Astrocyte of the hippocampus (primary cell): Measurements from ENCODE around the gene TRAIP.
A peak's percentile ranks its signal among the peaks of the same experiment; 100 is the strongest.
"Not testable (repeated sequence)": the region's sequence is repeated elsewhere in the genome, so short reads cannot be mapped to it uniquely, and the experiment has no call there.

Experiments
- DNase-seq: peaks from one replicate; pipeline ENCODE4 v3.0.0; 2011; ENCODE audit warnings: low read depth, low spot score

Gene TRAIP

GRCh38 chr3:49791571-49791970 is 64.8 kb downstream of the TRAIP start:
- no peak for DNase-seq

DNA sequence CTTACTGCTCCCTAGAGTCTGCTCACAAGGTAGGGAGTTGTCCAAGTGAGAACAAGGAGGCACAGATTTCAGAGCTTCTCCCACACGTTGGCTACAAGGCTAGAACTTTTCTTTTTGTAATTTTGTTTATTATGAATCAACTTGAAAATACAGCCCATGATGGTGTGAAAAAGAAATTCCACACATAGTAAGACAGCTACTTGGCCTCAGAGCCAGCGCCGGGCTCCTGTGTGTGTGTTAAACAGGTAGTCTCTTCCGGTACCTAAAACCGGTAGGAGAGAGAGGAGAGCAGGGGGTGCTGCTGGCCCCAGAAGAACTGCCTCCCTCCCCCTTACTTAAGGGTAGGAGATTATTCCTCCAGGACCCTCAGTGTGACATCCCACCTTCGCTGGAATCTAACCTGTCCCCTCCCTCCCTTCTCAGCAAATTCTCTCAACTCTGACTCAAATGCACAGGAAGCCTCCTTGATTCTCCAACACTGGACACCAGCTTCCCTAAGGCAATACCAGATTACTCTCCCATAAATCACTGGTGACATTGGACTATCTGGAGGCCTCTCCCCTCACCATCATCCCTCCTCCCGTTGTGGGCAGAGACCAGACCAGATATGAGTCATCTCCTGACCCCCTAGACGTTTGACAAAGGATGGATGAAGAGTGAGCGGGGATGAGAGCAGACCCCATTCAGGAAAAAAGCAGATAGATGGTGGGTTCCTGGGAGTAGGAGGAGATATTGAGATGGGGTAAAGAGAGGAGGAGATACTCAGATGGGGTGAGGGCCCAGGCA is 65.5 kb downstream of the TRAIP start:
- no peak for DNase-seq

- DNase-seq = no peak
These were observed 68.3 kb downstream of the TRAIP start for GRCh38 chr3:49788056-49788455.

GRCh38 chr3:49787536-49787935 is 68.8 kb downstream of the TRAIP start:
- DNase-seq = no peak

DNA sequence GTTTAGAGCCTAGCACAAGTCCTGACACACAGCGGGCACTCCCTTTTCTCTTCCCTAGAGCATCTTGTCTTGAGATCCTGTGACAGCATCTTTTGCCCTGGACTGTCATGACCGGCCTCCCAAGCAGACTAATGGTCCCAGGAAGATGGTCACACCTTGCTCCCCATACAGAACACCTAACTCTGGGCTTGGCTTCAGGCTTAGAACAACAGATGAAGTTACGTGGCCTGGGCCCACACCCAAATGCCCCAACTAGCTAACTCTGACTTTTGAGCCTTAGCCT is 69.2 kb downstream of the TRAIP start:
- no peak for DNase-seq

DNA sequence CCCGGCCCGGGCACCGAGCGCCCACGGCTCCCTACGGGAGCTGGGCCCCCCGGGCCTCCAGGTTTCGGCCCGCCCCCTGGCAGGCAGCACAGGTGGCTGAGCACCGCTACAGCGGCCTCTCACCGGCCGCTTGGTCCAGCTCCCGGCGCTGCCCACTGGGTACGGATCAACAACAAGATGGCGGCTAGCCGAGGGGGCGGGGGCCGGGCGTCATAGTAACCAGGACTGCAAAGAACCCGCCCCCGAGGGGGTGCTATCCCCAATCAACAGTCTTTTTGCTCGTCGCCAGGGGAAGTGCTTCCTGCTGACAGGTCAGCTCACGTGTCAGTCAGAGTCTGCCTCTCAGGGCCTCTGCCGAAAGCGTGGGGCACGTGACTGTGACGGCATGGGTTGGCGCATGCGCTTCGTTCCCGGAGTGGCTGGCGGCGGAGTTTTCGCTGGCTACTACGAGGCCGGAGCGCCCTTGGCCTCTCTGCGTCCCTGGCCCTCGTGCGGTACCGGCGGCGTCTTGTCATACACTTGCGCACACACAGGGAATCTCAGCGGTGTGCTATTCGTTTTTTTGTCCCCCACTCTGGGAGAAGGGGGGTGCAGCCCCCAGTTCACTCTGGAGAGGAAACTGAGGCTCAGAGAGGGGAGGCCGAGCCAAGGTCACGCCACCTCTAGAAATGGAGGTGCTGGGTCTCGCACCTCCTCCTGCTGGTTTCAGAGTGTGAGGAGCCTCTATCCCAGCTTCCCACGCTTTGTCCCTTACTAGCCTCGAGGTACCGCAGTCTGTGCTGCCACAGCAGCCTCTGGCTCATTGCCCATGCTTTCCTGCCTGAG is 69.8 kb downstream of the TRAIP start, which contains the start of gene IP6K1:
Gene IP6K1 (minus strand): TSS at position 186 of the 825 bp plus-strand sequence. CDS start 38,502 bp downstream, outside the sequence.
- DNase-seq = peak; percentile 100

DNA sequence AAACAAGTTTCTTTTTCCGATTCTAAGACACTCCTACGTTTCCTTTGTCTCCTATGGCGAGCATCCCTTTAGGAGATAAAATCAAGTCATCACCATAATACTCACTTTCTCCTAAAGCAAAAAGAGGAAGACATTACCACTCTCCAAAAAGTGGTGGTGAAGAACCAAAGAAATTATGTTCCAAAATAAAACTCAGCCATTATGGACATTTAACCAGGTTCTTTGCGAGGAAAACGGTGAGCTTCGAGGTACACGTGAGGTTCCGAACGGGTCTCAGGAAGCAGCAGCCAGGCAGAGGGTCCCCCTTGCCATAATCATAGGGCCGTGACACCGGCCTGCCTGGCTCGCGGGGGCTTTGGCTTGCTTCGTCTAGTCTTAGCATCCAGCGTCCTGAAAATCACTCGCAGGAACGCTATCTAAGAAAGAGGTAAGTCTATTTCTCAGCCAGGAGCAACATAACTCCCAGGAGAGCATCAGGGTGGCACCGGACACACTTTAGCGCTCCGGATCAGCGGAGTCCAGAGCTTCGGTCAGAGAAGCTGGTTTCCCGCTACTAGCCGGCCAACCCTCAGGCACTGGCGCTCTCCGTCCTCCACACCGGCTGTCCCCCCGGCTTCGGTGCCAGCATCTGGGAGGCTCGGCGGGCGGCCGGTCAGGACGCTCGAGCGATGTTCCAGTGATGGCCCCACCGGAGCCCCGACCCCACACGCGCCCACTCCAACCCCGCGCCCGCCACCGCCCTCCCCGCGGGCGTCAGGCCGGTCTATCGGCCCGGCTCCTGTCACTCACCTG is 70.6 kb downstream of the TRAIP start:
- DNase-seq = peak; percentile 72

DNA sequence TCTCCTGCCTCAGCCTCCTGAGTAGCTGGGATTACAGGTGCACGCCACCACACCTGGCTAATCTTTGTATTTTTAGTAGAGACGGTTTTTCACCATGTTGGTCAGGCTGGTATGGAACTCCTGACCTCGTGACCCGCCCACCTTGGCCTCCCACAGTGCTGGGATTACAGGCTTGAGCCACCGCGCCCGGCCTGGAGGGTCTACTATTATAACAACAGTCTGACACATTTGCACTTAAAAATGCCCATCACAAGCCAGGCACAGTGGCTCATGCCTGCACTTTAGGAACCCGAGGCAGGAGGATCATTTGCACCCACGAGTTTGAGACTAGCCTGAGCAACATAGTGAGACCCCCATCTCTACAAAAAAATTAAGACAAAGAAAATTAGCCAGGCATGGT is 74.1 kb downstream of the TRAIP start:
- DNase-seq = not testable (repeated sequence)

DNA sequence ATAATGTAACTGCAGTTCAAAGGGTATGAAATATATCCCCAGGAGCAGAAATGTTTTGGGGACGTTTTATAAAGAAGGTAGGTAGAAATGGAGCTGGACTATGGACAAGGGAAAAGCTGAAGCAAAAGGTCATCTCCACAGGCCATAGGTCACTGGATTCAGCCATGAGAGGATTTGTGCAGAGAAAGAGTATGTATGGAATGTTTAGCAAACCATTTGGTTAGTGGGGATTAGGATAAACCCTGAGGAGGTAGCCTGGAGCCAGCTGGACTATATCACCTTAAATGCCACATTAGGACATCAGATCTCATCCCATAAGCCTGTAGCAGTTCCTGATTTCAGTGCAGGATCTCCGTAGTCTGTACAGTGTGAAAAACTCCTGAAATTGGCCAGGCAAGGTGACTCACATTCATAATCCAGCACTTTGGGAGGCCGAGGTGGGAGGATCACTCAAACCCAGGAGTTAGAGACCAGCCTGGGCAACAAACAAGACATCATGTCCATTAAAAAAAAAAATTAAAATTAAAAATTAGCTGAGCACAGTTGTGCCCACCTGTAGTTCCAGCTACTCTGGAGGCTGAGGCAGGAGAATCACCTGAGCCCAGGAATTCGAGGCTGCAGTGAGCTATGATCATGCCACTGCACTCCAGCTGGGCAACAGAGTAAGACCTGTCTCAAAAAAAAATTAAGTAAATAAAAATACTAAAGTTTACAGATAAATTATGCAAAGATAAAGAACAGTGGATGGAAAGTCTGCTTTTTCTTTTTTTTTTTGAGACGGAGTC is 74.8 kb downstream of the TRAIP start:
- no peak for DNase-seq

DNA sequence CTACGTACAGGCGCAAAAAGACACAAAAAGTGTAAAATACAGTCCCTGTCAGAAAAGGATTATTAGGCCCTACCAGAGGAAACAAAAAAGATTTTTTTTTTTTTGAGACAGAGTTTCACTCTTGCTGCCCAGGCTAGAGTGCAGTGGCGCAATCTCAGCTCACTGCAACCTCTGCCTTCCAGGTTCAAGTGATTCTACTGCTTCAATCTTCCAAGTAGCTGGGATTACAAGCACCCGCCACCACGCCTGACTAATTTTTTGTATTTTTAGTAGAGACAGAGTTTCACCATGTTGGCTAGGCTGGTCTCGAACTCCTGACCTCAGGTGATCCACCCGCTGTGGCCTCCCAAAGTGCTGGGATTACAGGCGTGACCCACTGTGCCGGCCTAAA is 75.4 kb downstream of the TRAIP start:
- not testable (repeated sequence) for DNase-seq

- DNase-seq = no peak
These were observed 76.0 kb downstream of the TRAIP start for GRCh38 chr3:49780080-49780974.

DNA sequence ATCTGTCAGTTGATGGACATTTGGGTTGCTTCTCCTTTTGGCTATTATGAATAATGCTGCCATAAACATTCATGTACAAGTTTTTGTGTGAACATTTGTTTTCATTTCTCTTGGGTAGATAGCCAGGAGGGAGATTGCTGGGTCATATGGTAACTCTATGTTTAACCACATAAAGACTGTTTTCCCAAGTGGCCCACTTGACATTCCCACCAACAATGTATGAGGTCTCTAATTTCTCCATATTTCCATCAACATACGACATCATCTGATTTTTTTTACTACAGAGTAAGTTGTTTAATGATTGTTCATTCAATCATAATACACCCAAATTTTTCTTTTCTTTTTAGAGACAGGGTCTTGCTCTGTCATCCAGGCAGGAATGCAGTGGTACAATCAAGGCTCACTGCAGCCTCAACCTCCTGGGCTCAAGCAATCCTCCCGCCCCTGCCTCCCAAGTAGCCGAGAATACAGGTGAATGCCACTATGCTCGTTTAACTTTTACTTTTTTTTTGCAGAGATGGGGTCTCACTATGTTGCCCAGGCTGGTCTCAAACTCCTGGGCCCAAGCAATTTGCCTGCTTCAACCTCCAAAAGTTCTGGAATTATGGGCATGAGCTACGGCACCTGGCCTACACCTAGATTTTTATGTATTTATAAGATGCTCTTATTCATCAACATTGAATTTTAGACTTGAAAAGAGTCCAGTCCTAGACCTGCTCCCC is 76.8 kb downstream of the TRAIP start:
- no peak for DNase-seq
